Panc1 (cell line): ENCODE results near the gene ACSS1.

ENCODE experiments used
- CTCF ChIP-seq: fragments of 450-650 bp; IDR thresholded peaks from 2 replicates; pipeline ENCODE4 v1.5.1; 2017; ENCODE audit warnings: mild to moderate bottlenecking
- POLR2AphosphoS5 ChIP-seq: IDR thresholded peaks from 2 replicates; pipeline ENCODE4 v1.6.1; 2012; ENCODE audit warnings: mild to moderate bottlenecking, low read depth, low read length, moderate library complexity
- SIN3A ChIP-seq: IDR thresholded peaks from 2 replicates; pipeline ENCODE4 v1.6.1; 2012; ENCODE audit warnings: low read depth, mild to moderate bottlenecking, low read length, moderate library complexity, borderline replicate concordance; ENCODE audit not compliant: insufficient read depth

- TF ChIP-seq CTCF (no peak), SIN3A (no peak), POLR2AphosphoS5 (no peak)
These were observed 99.2 kb downstream of the ACSS1 start for GRCh38 chr20:24958506-24959385.
